Measurements from ENCODE around the gene CUX1.

CUX1 gene

DNA sequence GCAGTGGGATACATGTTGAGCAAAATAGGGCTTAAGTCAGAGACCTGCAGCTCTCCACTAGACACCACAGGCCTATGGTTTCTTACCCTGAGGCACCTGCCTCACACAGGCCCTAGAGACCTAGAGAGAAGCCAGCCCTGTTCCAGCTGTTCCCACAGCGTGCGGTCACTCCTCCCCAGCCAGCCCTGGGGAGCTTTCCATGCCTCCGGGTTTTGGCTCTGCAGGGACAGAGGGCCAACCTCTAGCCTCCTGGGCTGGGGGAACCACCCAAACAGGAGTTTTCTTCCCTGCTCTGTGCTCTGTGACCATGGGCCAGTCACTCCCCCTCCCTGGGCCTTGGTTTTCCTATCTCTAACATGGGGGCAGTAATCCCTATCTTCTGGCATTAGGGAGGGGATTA is 502.2 kb downstream of the CUX1 start:
- no peak overlapping the region for H3K4me3 ChIP-seq (replicated peaks; ENCODE audit: insufficient read depth, low read length)
- H3K27ac ChIP-seq (replicated peaks), result no peak overlapping the region
- TF ChIP-seq GABPA (IDR thresholded peaks at IDR 0.05; ENCODE audit: low read depth) (no peak), SPI1 (IDR thresholded peaks at IDR 0.05; ENCODE audit: borderline replicate concordance, low read depth) (no peak), POLR2AphosphoS5 (IDR thresholded peaks at IDR 0.05; ENCODE audit: low read depth) (no peak)
- TF ChIP-seq, protein P1, sequence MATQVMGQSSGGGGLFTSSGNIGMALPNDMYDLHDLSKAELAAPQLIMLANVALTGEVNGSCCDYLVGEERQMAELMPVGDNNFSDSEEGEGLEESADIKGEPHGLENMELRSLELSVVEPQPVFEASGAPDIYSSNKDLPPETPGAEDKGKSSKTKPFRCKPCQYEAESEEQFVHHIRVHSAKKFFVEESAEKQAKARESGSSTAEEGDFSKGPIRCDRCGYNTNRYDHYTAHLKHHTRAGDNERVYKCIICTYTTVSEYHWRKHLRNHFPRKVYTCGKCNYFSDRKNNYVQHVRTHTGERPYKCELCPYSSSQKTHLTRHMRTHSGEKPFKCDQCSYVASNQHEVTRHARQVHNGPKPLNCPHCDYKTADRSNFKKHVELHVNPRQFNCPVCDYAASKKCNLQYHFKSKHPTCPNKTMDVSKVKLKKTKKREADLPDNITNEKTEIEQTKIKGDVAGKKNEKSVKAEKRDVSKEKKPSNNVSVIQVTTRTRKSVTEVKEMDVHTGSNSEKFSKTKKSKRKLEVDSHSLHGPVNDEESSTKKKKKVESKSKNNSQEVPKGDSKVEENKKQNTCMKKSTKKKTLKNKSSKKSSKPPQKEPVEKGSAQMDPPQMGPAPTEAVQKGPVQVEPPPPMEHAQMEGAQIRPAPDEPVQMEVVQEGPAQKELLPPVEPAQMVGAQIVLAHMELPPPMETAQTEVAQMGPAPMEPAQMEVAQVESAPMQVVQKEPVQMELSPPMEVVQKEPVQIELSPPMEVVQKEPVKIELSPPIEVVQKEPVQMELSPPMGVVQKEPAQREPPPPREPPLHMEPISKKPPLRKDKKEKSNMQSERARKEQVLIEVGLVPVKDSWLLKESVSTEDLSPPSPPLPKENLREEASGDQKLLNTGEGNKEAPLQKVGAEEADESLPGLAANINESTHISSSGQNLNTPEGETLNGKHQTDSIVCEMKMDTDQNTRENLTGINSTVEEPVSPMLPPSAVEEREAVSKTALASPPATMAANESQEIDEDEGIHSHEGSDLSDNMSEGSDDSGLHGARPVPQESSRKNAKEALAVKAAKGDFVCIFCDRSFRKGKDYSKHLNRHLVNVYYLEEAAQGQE (IDR thresholded peaks at IDR 0.05; ENCODE audit: insufficient replicate concordance, low read depth), result no peak
- TF ChIP-seq, protein P2, sequence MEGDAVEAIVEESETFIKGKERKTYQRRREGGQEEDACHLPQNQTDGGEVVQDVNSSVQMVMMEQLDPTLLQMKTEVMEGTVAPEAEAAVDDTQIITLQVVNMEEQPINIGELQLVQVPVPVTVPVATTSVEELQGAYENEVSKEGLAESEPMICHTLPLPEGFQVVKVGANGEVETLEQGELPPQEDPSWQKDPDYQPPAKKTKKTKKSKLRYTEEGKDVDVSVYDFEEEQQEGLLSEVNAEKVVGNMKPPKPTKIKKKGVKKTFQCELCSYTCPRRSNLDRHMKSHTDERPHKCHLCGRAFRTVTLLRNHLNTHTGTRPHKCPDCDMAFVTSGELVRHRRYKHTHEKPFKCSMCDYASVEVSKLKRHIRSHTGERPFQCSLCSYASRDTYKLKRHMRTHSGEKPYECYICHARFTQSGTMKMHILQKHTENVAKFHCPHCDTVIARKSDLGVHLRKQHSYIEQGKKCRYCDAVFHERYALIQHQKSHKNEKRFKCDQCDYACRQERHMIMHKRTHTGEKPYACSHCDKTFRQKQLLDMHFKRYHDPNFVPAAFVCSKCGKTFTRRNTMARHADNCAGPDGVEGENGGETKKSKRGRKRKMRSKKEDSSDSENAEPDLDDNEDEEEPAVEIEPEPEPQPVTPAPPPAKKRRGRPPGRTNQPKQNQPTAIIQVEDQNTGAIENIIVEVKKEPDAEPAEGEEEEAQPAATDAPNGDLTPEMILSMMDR (IDR thresholded peaks at IDR 0.05; ENCODE audit: insufficient read depth, low read length), result no peak
- no peak for DNase-seq (ENCODE audit: low read depth in 1 of 2, low spot score in 1 of 2)
- H3K27me3 ChIP-seq (ENCODE audit: insufficient read depth, poor library complexity, severe bottlenecking), result no peaks in the 10 kb centered on the region

DNA sequence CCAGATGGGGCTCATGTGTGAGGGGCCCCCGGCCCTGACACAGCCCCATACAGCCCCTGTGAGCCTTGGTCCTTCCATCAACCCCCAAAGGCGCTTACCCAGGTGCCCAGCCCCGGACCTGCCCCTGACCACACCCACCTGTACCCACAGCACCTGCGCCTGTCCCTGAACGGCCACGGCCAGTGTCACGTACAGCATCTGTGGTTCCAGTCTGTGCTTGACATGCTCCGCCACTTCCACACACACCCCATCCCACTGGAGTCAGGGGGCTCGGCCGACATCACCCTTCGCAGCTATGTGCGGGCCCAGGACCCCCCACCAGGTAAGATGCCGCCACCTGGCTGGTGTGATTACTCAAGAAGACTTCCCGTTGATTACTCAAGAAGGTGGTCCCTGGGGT is 502.8 kb downstream of the CUX1 start:
- Histone ChIP-seq H3K27ac (replicated peaks) (no peak overlapping the region), H3K4me3 (replicated peaks; ENCODE audit: insufficient read depth, low read length) (no peak overlapping the region), H3K27me3 (ENCODE audit: insufficient read depth, poor library complexity, severe bottlenecking) (no peaks in the 10 kb centered on the region)
- no peak for DNase-seq (ENCODE audit: low read depth in 1 of 2, low spot score in 1 of 2)
- TF ChIP-seq GABPA (IDR thresholded peaks at IDR 0.05; ENCODE audit: low read depth), result no peak
- TF ChIP-seq, protein P2 (IDR thresholded peaks at IDR 0.05; ENCODE audit: insufficient read depth, low read length), result no peak
- TF ChIP-seq SPI1 (IDR thresholded peaks at IDR 0.05; ENCODE audit: borderline replicate concordance, low read depth), result no peak
- TF ChIP-seq, protein P1 (IDR thresholded peaks at IDR 0.05; ENCODE audit: insufficient replicate concordance, low read depth), result no peak

DNA sequence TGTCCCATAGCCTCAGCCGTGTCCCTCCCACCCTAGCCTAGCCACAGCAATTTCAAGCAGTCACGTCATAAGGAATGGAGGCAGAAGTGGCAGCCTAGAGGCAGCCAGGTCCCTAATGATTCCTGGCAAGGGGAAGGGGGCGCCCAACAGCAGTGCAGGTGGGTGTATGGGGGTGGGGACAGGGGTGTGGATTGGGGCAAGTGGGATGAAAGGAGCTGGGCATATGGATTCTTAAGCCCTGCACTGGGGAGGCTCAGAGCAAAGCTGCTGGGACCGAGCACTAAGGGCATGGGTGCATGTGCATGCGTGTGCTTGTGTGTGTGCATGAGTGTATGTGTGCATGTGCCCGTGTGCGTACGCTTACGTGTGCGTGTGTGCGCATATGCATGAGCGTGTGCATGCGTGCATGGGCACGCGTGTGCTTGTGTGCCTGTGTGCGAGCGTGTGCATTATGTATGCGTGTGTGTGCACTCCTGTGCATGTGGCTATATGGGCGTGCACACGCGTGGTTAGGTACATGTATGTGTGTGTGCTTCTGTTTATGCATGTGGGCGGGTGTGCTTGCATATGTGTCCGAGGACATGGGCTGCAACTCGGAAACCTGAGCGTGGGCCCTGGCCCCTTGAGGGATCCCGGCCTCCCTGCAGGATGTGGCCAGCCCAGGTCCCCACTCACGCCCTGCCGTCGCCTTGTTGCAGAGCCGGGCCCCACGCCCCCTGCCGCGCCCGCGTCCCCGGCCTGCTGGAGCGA is 503.4 kb downstream of the CUX1 start:
- no peak for DNase-seq (ENCODE audit: low read depth in 1 of 2, low spot score in 1 of 2)
- TF ChIP-seq, protein P1 (IDR thresholded peaks at IDR 0.05; ENCODE audit: insufficient replicate concordance, low read depth), result no peak
- TF ChIP-seq, protein P2 (IDR thresholded peaks at IDR 0.05; ENCODE audit: insufficient read depth, low read length), result no peak
- no peak for TF ChIP-seq POLR2AphosphoS5 (IDR thresholded peaks at IDR 0.05; ENCODE audit: low read depth)
- TF ChIP-seq GABPA (IDR thresholded peaks at IDR 0.05; ENCODE audit: low read depth), result no peak
- TF ChIP-seq SPI1 (IDR thresholded peaks at IDR 0.05; ENCODE audit: borderline replicate concordance, low read depth), result no peak
- H3K27ac ChIP-seq (replicated peaks), result no peak overlapping the region
- H3K4me3 ChIP-seq (replicated peaks; ENCODE audit: insufficient read depth, low read length), result no peak overlapping the region
- H3K27me3 ChIP-seq (ENCODE audit: insufficient read depth, poor library complexity, severe bottlenecking), result no peaks in the 10 kb centered on the region

Data from HL-60 (cell line).